H9 (cell line): ENCODE data around the gene MORN1. TPM values are rescaled to one million over a fixed set of nuclear protein-coding genes. Genes with fewer than 3 reads are reported as not detected.

Source experiments
- DNase-seq: peaks from one replicate; pipeline ENCODE4 v3.0.0-alpha.2; 2017
- H2AFZ ChIP-seq: one replicate; pipeline ENCODE4 v1.6.1; 2013; ENCODE audit warnings: mild to moderate bottlenecking, low read length, control low read depth, moderate library complexity
- H2AK5ac ChIP-seq: 2 replicates; pipeline ENCODE4 v1.6.1; 2013; ENCODE audit warnings: low read length, control low read depth, mixed read lengths; ENCODE audit not compliant: insufficient read length
- H2BK120ac ChIP-seq: one replicate; pipeline ENCODE4 v1.6.1; 2013; ENCODE audit warnings: low read depth, mild to moderate bottlenecking, low read length, control low read depth, inconsistent platforms; ENCODE audit not compliant: poor library complexity, severe bottlenecking
- H2BK12ac ChIP-seq: 2 replicates; pipeline ENCODE4 v1.6.1; 2013; ENCODE audit warnings: low read length, control low read depth, mixed read lengths, low read depth; ENCODE audit not compliant: insufficient read length
- H2BK15ac ChIP-seq: 2 replicates; pipeline ENCODE4 v1.6.1; 2013; ENCODE audit warnings: low read depth, low read length, control low read depth
- H2BK20ac ChIP-seq: one replicate; pipeline ENCODE4 v1.6.1; 2013; ENCODE audit warnings: low read depth, mild to moderate bottlenecking, low read length, control low read depth, inconsistent platforms; ENCODE audit not compliant: poor library complexity, severe bottlenecking
- H2BK5ac ChIP-seq: 2 replicates; pipeline ENCODE4 v1.6.1; 2013; ENCODE audit warnings: low read length, control low read depth, mixed read lengths; ENCODE audit not compliant: insufficient read length
- H3K14ac ChIP-seq: 2 replicates; pipeline ENCODE4 v1.6.1; 2013; ENCODE audit warnings: low read length, control low read depth; ENCODE audit not compliant: insufficient read depth
- H3K18ac ChIP-seq: 2 replicates; pipeline ENCODE4 v1.6.1; 2013; ENCODE audit warnings: low read depth, mild to moderate bottlenecking, mixed read lengths, low read length, control low read depth; ENCODE audit not compliant: insufficient read length
- H3K23ac ChIP-seq: 2 replicates; pipeline ENCODE4 v1.6.1; 2013; ENCODE audit warnings: low read length, control low read depth, mixed read lengths, low read depth; ENCODE audit not compliant: insufficient read length
- H3K23me2 ChIP-seq: 2 replicates; pipeline ENCODE4 v1.6.1; 2013; ENCODE audit warnings: low read depth, mild to moderate bottlenecking, mixed read lengths, low read length, control low read depth; ENCODE audit not compliant: insufficient read length, poor library complexity, severe bottlenecking
- H3K27ac ChIP-seq: 2 replicates; pipeline ENCODE4 v1.5.1; 2013; ENCODE audit warnings: low read length, control low read depth, mixed read lengths, low read depth; ENCODE audit not compliant: insufficient read length
- H3K27me3 ChIP-seq: 2 replicates; pipeline ENCODE4 v1.6.1; 2013; ENCODE audit warnings: low read length, control low read depth, inconsistent platforms; ENCODE audit not compliant: insufficient read depth
- H3K4ac ChIP-seq: 2 replicates; pipeline ENCODE4 v1.6.1; 2013; ENCODE audit warnings: low read depth, mild to moderate bottlenecking, control low read depth, inconsistent platforms, low read length, moderate library complexity
- H3K4me1 ChIP-seq: 2 replicates; pipeline ENCODE4 v1.6.1; 2013; ENCODE audit warnings: low read length, control low read depth, inconsistent platforms; ENCODE audit not compliant: insufficient read depth
- H3K4me2 ChIP-seq: 2 replicates; pipeline ENCODE4 v1.6.1; 2013; ENCODE audit warnings: low read length, control low read depth, mixed read lengths; ENCODE audit not compliant: insufficient read length, insufficient read depth
- H3K56ac ChIP-seq: 2 replicates; pipeline ENCODE4 v1.6.1; 2013; ENCODE audit warnings: low read depth, mild to moderate bottlenecking, mixed read lengths, low read length, control low read depth; ENCODE audit not compliant: insufficient read length
- H3K79me1 ChIP-seq: 2 replicates; pipeline ENCODE4 v1.6.1; 2013; ENCODE audit warnings: low read depth, mild to moderate bottlenecking, moderate library complexity, low read length, control low read depth, inconsistent platforms; ENCODE audit not compliant: insufficient read depth, poor library complexity, severe bottlenecking
- H3K79me2 ChIP-seq: 2 replicates; pipeline ENCODE4 v1.6.1; 2013; ENCODE audit warnings: low read length, control low read depth, inconsistent platforms; ENCODE audit not compliant: insufficient read depth
- H3K9ac ChIP-seq: 2 replicates; pipeline ENCODE4 v1.6.1; 2013; ENCODE audit warnings: low read length, control low read depth, mixed read lengths; ENCODE audit not compliant: insufficient read length; ENCODE audit errors: extremely low read depth
- H3K9me3 ChIP-seq: one replicate; pipeline ENCODE4 v1.6.1; 2013; ENCODE audit warnings: low read depth, low read length, inconsistent platforms; ENCODE audit not compliant: control insufficient read depth
- H3T11ph ChIP-seq: one replicate; pipeline ENCODE4 v1.6.1; 2013; ENCODE audit warnings: mild to moderate bottlenecking, low read length, control low read depth, inconsistent platforms
- H4K20me1 ChIP-seq: one replicate; pipeline ENCODE4 v1.6.1; 2013; ENCODE audit not compliant: control insufficient read depth, insufficient read length, insufficient read depth
- H4K5ac ChIP-seq: 2 replicates; pipeline ENCODE4 v1.6.1; 2013; ENCODE audit warnings: low read depth, mild to moderate bottlenecking, mixed read lengths, low read length, control low read depth; ENCODE audit not compliant: insufficient read length
- H4K8ac ChIP-seq: replicated peaks from 2 replicates; pipeline ENCODE4 v1.6.1; 2013; ENCODE audit warnings: low read length, control low read depth, mixed read lengths, low read depth; ENCODE audit not compliant: insufficient read length
- H4K91ac ChIP-seq: 2 replicates; pipeline ENCODE4 v1.6.1; 2013; ENCODE audit warnings: low read depth, mild to moderate bottlenecking, moderate library complexity, mixed read lengths, low read length, control low read depth; ENCODE audit not compliant: insufficient read length
- H3K27ac Mint-ChIP-seq, 3 experiments: 2 replicates in 2 of 3; 3 replicates in 1 of 3; pipeline ENCODE4 v1.8.0; 2020 to 2021; ENCODE audit warnings: mixed read lengths in 3 of 3, mild to moderate bottlenecking in 1 of 3, moderate library complexity in 1 of 3
- H3K27me3 Mint-ChIP-seq: 2 replicates; pipeline ENCODE4 v1.8.0; 2021; ENCODE audit warnings: low read depth, mild to moderate bottlenecking, moderate library complexity, mixed read lengths
- H3K36me3 Mint-ChIP-seq, 3 experiments: 2 replicates in 2 of 3; 3 replicates in 1 of 3; pipeline ENCODE4 v1.8.0; 2020 to 2021; ENCODE audit warnings: low read depth in 3 of 3, mixed read lengths in 3 of 3; ENCODE audit not compliant: insufficient read depth in 1 of 3
- H3K4me1 Mint-ChIP-seq, 2 experiments: 2 replicates each; pipeline ENCODE4 v1.8.0; 2020; ENCODE audit warnings: mixed read lengths in 2 of 2
- H3K4me3 Mint-ChIP-seq, 2 experiments: 2 replicates in 1 of 2; 3 replicates in 1 of 2; pipeline ENCODE4 v1.8.0; 2020 to 2021; ENCODE audit warnings: mild to moderate bottlenecking in 2 of 2, mixed read lengths in 2 of 2, moderate library complexity in 1 of 2
- H3K9me3 Mint-ChIP-seq, 2 experiments: 2 replicates in 1 of 2; 3 replicates in 1 of 2; pipeline ENCODE4 v1.8.0; 2020; ENCODE audit warnings: mild to moderate bottlenecking in 2 of 2, mixed read lengths in 2 of 2, moderate library complexity in 1 of 2
- WGBS: extraction: QIAGEN DNeasy Blood & Tissue Kit; methylation state at CpG from one replicate; pipeline ENCODE4 v1.1.7; 2013; ENCODE audit warnings: missing lambda C conversion rate, low lambda C conversion rate, mixed read lengths; ENCODE audit not compliant: insufficient read length; ENCODE audit errors: extremely low coverage; 5-methylcytosine and 5-hydroxymethylcytosine counted together
- total RNA-seq: library from RNA; stranded (reverse); gene quantifications from 2 replicates; pipeline ENCODE4 v1.2.1, GENCODE V29; 2021
- TF ChIP-seq, protein P1 (sequence below): fragments of 200-600 bp; sonication (generic); conservative IDR thresholded peaks from 3 replicates; pipeline ENCODE4 v1.8.0; 2021; ENCODE audit warnings: antibody characterized with exemption, mild to moderate bottlenecking

Gene MORN1
- total RNA-seq, 1 experiment from 2014 or later: 12.7 TPM

DNA sequence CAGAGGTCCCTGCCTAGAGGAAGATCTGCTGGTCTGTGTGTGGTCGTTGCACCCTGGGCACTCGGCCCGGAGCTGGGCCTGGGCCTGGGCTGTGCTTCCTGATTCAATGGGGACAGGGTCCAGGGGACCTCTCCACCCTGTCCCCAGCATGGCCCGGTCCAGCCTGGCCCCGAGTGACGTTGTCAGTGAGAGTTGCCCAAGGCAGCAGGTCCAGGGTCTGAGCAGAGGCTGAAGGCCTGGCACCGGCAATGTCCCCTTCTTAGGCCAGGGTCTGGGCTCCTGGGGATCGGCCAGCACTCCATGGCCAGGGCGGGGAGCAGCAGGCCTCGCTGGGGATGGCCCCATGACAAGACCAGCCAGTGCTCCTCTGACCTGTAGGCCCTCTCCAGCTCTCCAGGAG is 36.6 kb upstream of the MORN1 start:
- no peak overlapping the region for H3K4me3 Mint-ChIP-seq
- H3K9me3 ChIP-seq: no peaks in the 10 kb centered on the region
- H3K9ac ChIP-seq: no peak overlapping the region
- H2BK20ac ChIP-seq: no peak overlapping the region
- peaks cover 16 to 22% of the 10 kb centered on the region in 2 experiments for H3K9me3 Mint-ChIP-seq
- H3K14ac ChIP-seq: no peak overlapping the region
- no peak overlapping the region for H3K18ac ChIP-seq
- H3T11ph ChIP-seq: no peak overlapping the region
- H3K4me1 ChIP-seq: no peaks in the 10 kb centered on the region
- no peaks in the 10 kb centered on the region for H4K20me1 ChIP-seq
- H2BK12ac ChIP-seq: no peak overlapping the region
- 0 out of 4 replicates have a peak, but pooled peaks cover 0 to 4% of the 10 kb centered on the region in 2 experiments for H3K4me1 Mint-ChIP-seq
- TF ChIP-seq, protein P1, sequence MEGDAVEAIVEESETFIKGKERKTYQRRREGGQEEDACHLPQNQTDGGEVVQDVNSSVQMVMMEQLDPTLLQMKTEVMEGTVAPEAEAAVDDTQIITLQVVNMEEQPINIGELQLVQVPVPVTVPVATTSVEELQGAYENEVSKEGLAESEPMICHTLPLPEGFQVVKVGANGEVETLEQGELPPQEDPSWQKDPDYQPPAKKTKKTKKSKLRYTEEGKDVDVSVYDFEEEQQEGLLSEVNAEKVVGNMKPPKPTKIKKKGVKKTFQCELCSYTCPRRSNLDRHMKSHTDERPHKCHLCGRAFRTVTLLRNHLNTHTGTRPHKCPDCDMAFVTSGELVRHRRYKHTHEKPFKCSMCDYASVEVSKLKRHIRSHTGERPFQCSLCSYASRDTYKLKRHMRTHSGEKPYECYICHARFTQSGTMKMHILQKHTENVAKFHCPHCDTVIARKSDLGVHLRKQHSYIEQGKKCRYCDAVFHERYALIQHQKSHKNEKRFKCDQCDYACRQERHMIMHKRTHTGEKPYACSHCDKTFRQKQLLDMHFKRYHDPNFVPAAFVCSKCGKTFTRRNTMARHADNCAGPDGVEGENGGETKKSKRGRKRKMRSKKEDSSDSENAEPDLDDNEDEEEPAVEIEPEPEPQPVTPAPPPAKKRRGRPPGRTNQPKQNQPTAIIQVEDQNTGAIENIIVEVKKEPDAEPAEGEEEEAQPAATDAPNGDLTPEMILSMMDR: no peak
- H3K79me2 ChIP-seq: no peaks in the 10 kb centered on the region
- no peaks in the 10 kb centered on the region for H3K27me3 ChIP-seq
- WGBS: no CpG with 5 or more reads among the region's 10 CpGs
- no peak overlapping the region for H2BK15ac ChIP-seq
- H2BK120ac ChIP-seq: no peak overlapping the region
- no peak overlapping the region for H4K91ac ChIP-seq
- peaks cover 32% of the 10 kb centered on the region for H3K27me3 Mint-ChIP-seq
- H2AFZ ChIP-seq: no peak overlapping the region
- H3K4ac ChIP-seq: no peak overlapping the region
- no peaks in the 10 kb centered on the region for H3K23me2 ChIP-seq
- H4K8ac ChIP-seq: no peak overlapping the region
- H2AK5ac ChIP-seq: no peak overlapping the region
- H3K27ac ChIP-seq: no peak overlapping the region
- no peak overlapping the region for H3K56ac ChIP-seq
- H3K23ac ChIP-seq: no peak overlapping the region
- H3K79me1 ChIP-seq: no peaks in the 10 kb centered on the region
- no peak overlapping the region for H3K27ac Mint-ChIP-seq
- no peak overlapping the region for H3K4me2 ChIP-seq
- no peak overlapping the region for H4K5ac ChIP-seq
- no peak overlapping the region for H2BK5ac ChIP-seq
- DNase-seq: no peak
- no peaks in the 10 kb centered on the region; a peak in 1 of 7 replicates for H3K36me3 Mint-ChIP-seq
